Measurements from ENCODE around the gene MPV17L2.

DNA sequence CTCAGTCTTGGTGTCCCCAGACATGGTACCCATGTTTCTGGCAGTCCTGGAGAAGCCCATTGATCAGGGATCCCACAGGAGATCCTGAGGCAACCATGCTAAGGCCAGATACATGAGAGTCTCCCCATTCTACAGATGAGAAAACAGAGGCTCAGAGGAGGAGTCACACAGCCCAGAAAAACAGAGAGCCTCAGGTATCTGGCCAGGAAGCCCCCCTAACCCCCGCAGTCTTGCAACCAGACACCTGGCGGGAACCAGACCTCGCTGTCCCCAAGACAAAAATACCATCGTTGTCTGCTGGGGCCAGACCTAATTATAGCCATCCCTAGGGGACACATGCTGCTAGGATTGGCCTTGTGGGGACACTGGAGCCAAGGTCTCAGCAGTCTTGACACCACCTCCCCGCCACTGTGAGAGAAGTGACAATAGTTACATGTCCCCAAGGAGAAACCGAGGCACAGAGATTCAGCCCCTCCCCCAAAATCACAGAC lies 34.8 kb downstream of the MPV17L2 start:
- TF ChIP-seq, protein P1, sequence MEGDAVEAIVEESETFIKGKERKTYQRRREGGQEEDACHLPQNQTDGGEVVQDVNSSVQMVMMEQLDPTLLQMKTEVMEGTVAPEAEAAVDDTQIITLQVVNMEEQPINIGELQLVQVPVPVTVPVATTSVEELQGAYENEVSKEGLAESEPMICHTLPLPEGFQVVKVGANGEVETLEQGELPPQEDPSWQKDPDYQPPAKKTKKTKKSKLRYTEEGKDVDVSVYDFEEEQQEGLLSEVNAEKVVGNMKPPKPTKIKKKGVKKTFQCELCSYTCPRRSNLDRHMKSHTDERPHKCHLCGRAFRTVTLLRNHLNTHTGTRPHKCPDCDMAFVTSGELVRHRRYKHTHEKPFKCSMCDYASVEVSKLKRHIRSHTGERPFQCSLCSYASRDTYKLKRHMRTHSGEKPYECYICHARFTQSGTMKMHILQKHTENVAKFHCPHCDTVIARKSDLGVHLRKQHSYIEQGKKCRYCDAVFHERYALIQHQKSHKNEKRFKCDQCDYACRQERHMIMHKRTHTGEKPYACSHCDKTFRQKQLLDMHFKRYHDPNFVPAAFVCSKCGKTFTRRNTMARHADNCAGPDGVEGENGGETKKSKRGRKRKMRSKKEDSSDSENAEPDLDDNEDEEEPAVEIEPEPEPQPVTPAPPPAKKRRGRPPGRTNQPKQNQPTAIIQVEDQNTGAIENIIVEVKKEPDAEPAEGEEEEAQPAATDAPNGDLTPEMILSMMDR (IDR thresholded peaks at IDR 0.05; ENCODE audit: low read depth, low read length) = no peak
- TF ChIP-seq, protein P2, sequence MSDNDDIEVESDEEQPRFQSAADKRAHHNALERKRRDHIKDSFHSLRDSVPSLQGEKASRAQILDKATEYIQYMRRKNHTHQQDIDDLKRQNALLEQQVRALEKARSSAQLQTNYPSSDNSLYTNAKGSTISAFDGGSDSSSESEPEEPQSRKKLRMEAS (IDR thresholded peaks at IDR 0.05; ENCODE audit: low read depth, low read length) = no peak

Measured in NB4 (cell line).